Subcutaneous adipose tissue (tissue), 4 donors: ENCODE measurements around the gene FGL2. TPM values are rescaled to one million over a fixed set of nuclear protein-coding genes. Genes with fewer than 3 reads are reported as not detected.

ENCODE experiments used
- total RNA-seq, 4 donors: library from RNA; depleted of rRNA; stranded (reverse); fragments of >200 nt; gene quantifications; one replicate each; pipeline ENCODE4 v1.1.0, GENCODE V29; 2016
- TF ChIP-seq, protein P1 (sequence below): fragments of 450-650 bp; IDR thresholded peaks from one replicate; pipeline ENCODE4 v1.5.1; 2016; ENCODE audit warnings: low read depth, mild to moderate bottlenecking, control low read depth, antibody characterized with exemption, moderate library complexity

The FGL2 gene, protein sequence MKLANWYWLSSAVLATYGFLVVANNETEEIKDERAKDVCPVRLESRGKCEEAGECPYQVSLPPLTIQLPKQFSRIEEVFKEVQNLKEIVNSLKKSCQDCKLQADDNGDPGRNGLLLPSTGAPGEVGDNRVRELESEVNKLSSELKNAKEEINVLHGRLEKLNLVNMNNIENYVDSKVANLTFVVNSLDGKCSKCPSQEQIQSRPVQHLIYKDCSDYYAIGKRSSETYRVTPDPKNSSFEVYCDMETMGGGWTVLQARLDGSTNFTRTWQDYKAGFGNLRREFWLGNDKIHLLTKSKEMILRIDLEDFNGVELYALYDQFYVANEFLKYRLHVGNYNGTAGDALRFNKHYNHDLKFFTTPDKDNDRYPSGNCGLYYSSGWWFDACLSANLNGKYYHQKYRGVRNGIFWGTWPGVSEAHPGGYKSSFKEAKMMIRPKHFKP
- 10 to 100 TPM; 38.1 to 62.6 (median 51.3) TPM for total RNA-seq

DNA sequence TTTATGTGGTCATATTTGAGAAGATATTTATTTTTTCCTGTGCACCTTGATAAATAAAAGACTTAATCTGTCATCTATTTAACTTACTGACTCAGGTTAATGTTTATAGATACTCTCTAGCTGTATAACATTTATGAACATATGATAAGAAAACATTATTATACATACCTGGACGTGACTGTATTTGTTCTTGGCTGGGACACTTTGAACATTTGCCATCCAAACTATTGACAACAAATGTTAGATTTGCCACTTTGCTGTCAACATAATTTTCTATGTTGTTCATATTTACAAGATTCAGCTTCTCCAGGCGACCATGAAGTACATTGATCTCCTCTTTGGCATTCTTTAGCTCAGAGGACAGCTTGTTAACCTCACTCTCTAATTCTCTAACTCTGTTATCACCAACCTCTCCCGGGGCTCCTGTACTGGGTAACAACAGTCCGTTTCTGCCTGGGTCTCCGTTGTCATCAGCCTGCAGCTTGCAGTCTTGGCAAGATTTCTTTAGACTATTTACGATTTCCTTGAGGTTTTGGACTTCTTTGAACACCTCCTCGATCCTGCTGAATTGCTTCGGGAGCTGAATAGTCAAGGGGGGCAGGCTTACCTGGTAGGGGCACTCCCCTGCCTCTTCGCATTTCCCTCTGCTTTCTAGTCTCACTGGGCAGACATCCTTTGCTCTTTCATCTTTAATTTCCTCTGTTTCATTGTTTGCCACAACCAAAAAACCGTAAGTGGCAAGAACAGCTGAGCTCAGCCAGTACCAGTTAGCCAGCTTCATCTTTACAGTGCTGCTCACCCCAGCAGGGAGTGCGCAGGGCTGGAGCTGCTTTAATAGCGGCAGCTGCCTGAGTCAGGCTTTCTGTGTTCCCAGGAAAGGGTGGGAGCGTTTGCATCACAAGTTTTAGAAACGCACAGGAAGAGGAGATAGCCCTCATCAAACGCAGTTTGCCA is at the start of gene FGL2:
Gene FGL2, minus strand, starts transcription at position 807 of the 954 bp plus-strand sequence. Its CDS starts 26 bp downstream, at position 781.
- TF ChIP-seq, protein P1, sequence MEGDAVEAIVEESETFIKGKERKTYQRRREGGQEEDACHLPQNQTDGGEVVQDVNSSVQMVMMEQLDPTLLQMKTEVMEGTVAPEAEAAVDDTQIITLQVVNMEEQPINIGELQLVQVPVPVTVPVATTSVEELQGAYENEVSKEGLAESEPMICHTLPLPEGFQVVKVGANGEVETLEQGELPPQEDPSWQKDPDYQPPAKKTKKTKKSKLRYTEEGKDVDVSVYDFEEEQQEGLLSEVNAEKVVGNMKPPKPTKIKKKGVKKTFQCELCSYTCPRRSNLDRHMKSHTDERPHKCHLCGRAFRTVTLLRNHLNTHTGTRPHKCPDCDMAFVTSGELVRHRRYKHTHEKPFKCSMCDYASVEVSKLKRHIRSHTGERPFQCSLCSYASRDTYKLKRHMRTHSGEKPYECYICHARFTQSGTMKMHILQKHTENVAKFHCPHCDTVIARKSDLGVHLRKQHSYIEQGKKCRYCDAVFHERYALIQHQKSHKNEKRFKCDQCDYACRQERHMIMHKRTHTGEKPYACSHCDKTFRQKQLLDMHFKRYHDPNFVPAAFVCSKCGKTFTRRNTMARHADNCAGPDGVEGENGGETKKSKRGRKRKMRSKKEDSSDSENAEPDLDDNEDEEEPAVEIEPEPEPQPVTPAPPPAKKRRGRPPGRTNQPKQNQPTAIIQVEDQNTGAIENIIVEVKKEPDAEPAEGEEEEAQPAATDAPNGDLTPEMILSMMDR = no peak

DNA sequence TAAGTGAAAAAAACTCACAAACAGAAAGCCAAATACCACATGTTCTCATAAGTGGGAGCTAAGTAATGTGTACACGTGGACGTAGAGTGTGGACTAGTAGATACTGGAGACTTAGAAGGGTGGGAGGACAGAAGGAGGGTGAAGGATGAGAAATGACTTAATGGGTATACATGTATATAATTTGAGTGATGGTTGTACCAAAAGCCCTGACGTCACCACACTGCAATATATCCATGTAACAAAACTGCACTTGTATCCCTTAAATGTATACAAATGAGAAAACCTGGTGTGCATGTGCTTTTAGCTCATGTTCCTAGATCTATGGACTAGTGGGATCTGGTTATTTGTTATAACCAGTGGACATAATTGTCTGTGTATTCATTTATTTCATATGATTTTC is 48.5 kb upstream of the FGL2 start:
- TF ChIP-seq, protein P1 = no peak

DNA sequence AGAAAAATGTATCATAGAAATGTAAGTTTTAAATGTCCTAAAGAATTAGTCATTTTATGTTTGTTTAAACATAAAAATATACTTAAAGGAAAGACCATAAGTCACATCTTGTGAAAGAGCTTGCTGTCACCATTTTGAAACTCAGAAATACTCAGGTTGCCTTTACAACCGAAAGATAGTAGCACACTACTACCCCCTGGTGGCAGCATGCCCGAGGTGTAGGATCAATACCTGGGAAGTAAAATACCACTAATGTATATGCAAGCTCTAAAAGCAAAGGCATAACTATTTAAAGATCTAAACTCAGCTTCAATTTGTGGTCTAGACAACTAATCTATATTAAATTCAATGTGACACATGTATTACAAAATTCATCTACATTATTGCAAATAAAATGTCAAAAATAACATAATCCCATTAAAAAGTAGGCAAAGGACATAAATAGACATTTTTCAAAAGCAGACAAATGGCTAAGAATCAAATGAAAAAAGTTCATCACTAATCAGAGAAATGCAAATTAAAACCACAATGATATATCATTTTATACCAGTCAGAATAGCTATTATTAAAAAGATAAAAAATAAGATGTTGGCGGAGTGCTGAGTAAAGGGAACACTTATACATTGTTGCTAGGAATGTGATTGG is 47.7 kb upstream of the FGL2 start:
- TF ChIP-seq, protein P1 = no peak

DNA sequence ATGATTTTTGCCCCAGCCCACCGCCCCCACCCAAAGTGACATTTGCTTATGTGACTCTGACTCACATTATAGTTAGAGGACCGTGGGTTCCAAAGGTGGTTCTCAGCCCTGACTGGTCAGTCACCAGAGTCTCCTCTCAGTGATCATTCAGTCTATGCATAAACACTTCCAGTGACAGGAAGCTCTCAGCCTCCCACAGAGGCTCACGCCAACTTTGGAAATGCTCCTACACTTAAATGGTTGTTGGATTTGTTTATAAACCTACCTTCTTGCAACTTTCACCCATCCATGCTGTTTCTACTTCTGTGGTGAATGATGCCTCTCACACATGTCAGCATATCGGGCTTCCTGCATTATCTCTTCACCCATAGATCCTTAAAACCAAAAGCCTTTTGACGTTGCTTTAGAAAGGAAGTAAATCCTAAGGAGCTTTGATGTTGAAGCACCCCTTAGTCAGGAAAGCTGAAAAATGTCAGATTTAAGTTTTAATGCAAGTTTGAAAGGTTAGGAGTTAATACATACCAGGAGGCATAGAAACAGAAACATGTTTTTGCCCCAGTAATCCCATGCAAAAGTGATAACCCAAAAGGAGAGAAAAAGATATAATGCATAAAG is 46.5 kb upstream of the FGL2 start:
- TF ChIP-seq, protein P1 = no peak

DNA sequence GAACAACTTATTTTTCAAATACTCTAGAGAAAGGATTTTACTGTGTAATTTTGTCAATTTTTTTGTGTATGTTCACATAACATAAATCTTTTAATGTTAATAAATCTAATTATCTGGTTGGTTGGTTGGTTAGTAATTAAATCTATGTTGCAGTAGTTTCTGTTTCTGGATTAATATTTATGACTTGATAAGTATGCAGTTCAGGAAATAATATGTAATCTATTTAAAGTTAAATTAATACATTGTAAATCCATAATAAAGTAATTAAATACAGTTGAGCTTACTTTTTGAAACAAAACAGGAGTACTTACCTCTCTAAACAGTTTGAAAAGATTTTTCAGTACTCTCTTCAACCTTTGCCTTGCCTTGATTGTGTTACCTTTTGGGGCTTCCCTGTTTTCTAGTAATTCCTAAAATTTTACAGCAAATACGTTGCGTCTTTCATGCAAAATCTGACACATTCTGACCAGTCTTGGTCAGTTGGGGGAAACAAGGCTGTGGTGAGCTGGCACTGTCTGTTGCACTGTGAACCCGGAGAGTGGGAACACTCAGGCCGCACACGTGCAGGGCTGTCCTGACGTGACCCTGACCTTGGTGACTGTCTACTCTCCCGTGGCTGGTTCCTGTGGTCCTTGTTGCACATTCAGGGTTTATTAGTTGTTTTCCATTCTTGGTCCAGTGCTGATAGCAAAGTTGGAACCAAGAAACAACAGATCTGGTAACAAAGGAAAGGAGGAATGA is 45.6 kb upstream of the FGL2 start:
- TF ChIP-seq, protein P1 = no peak

DNA sequence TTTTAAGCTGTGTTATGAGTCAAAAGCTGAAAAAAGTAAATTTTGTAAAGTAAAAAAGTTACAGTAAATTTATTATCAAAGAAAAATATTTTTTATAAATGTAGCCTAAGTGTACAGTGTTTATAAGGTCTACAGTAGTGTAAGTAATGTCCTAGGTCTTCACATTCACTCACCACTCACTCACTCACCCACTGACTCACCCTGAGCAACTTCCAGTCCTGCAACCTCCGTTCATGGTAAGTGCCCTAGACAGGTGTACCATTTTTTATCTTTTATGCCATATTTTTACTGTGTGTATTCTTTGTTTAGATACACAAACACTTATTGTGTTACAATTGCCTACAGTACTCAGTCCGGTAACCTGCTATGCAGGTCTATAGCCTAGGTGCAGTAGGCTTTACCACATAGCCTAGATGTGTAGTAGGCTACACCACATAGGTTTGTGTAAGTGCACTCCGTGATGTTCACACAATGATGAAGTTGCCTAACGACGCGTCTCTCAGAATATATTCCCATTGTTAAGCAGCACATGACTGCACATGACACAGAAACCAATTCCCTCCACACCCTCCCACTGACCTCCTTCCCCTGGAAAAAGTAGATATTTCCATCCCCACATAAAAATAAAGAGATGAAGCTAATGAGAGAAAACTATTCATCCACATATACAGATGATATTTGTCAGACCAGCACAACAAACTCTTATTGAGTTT is 44.8 kb upstream of the FGL2 start:
- TF ChIP-seq, protein P1 = no peak
